ENCODE data around the gene PRKG2. TPM values are rescaled to one million over a fixed set of nuclear protein-coding genes. Genes with fewer than 3 reads are reported as not detected.
A peak's percentile ranks its signal among the peaks of the same experiment; 100 is the strongest.

PRKG2 gene
- total RNA-seq, 1 experiment from 2014 or later, result 1.9 TPM

- DNase-seq, result no peak
- Histone ChIP-seq H3K4me1 (ENCODE audit: insufficient read depth, low read length) (no peaks in the 10 kb centered on the region), H3K4ac (ENCODE audit: low read depth, low read length) (no peak overlapping the region), H2BK5ac (ENCODE audit: insufficient read length, low read length) (no peak overlapping the region), H2AFZ (ENCODE audit: low read length) (no peak overlapping the region), H3K79me1 (ENCODE audit: insufficient read depth, low read depth, low read length, poor library complexity, severe bottlenecking) (no peaks in the 10 kb centered on the region), H2BK12ac (ENCODE audit: insufficient read length, low read depth, low read length) (no peak overlapping the region), H3K14ac (ENCODE audit: insufficient read depth, low read length) (no peak overlapping the region), H3T11ph (ENCODE audit: low read length) (no peak overlapping the region), H3K23me2 (ENCODE audit: insufficient read length, low read depth, low read length, poor library complexity, severe bottlenecking) (no peaks in the 10 kb centered on the region), H3K56ac (ENCODE audit: insufficient read length, low read depth, low read length) (no peak overlapping the region), H3K18ac (ENCODE audit: insufficient read length, low read depth, low read length) (no peak overlapping the region), H4K91ac (ENCODE audit: insufficient read length, low read depth, low read length) (no peak overlapping the region), H3K23ac (ENCODE audit: insufficient read length, low read depth, low read length) (no peak overlapping the region), H3K4me2 (ENCODE audit: insufficient read depth, insufficient read length, low read length) (no peak overlapping the region), H4K5ac (ENCODE audit: insufficient read length, low read depth, low read length) (no peak overlapping the region), H4K8ac (replicated peaks; ENCODE audit: insufficient read length, low read depth, low read length) (no peak overlapping the region), H3K9ac (ENCODE audit: extremely low read depth, insufficient read length, low read length) (no peak overlapping the region), H3K9me3 (ENCODE audit: control insufficient read depth, low read depth, low read length) (no peaks in the 10 kb centered on the region), H2BK15ac (ENCODE audit: low read depth, low read length) (no peak overlapping the region), H3K79me2 (ENCODE audit: insufficient read depth, low read length) (no peaks in the 10 kb centered on the region), H3K27ac (ENCODE audit: insufficient read length, low read depth, low read length) (no peak overlapping the region), H2BK20ac (ENCODE audit: low read depth, low read length, poor library complexity, severe bottlenecking) (no peak overlapping the region), H4K20me1 (ENCODE audit: control insufficient read depth, insufficient read depth, insufficient read length) (no peaks in the 10 kb centered on the region), H2BK120ac (ENCODE audit: low read depth, low read length, poor library complexity, severe bottlenecking) (no peak overlapping the region), H3K27me3 (ENCODE audit: insufficient read depth, low read length) (peaks cover 23% of the 10 kb centered on the region; the same call in 1 of the 2 replicates), H2AK5ac (ENCODE audit: insufficient read length, low read length) (no peak overlapping the region)
- Mint-ChIP-seq H3K9me3 (no peaks in the 10 kb centered on the region), H3K36me3 (ENCODE audit: insufficient read depth in 1 of 3, low read depth in 3 of 3) (no peaks in the 10 kb centered on the region), H3K4me1 (peaks cover 11 to 17% of the 10 kb centered on the region in 2 experiments), H3K27ac (peak overlapping the region in 1 of 3 experiments; percentile 23; a peak in 1 of 7 replicates), H3K27me3 (ENCODE audit: low read depth) (peaks cover 39% of the 10 kb centered on the region), H3K4me3 (no peak overlapping the region)
- no peak for TF ChIP-seq CTCF (conservative IDR thresholded peaks at IDR 0.05)
- no CpG with 5 or more reads among the region's 1 CpG for WGBS (ENCODE audit: extremely low coverage, insufficient read length, low lambda C conversion rate)
Measured at GRCh38 chr4:81218206-81218605, 3.2 kb upstream of the PRKG2 start.

Data from H9 (cell line).